HepG2 (cell line): ENCODE data around the gene CUEDC2.

ENCODE experiments used
- ARHGAP35 ChIP-seq: sonication (generic); formaldehyde crosslinking; IDR thresholded peaks from 2 replicates; pipeline ENCODE4 v1.9.0; 2022; ENCODE audit warnings: mild to moderate bottlenecking, inconsistent platforms, moderate library complexity, missing genetic modification reagents, borderline replicate concordance
- KLF6 ChIP-seq: IDR thresholded peaks from 2 replicates; pipeline ENCODE4 v1.8.0; 2016; ENCODE audit warnings: missing biosample characterization, missing genetic modification reagents
- NFATC3 ChIP-seq: sonication (generic); formaldehyde crosslinking; IDR thresholded peaks from 2 replicates; pipeline ENCODE4 v1.5.1; 2020; ENCODE audit warnings: mild to moderate bottlenecking, missing genetic modification reagents
- RFX1 ChIP-seq: fragments of 450-650 bp; IDR thresholded peaks from 2 replicates; pipeline ENCODE4 v1.6.1; 2017
- ZNF512 ChIP-seq: sonication (generic); formaldehyde crosslinking; IDR thresholded peaks from 2 replicates; pipeline ENCODE4 v1.4.0; 2020; ENCODE audit warnings: mild to moderate bottlenecking, missing genetic modification reagents
- TF ChIP-seq, protein P1 (sequence below): sonication (generic); formaldehyde crosslinking; IDR thresholded peaks from 2 replicates; pipeline ENCODE4 v1.5.0; 2020; ENCODE audit warnings: mild to moderate bottlenecking, missing genetic modification reagents, moderate library complexity
- TF ChIP-seq, protein P2 (sequence below): sonication (generic); formaldehyde crosslinking; conservative IDR thresholded peaks from 2 replicates; pipeline ENCODE4 v1.8.0; 2022; ENCODE audit warnings: mild to moderate bottlenecking, moderate library complexity, missing genetic modification reagents

- TF ChIP-seq ZNF512 (CRISPR knock-in tag) (no peak), RFX1 (no peak), NFATC3 (no peak), ARHGAP35 (CRISPR knock-in tag) (peak; percentile 58; the same call in 1 of the 2 replicates), KLF6 (CRISPR knock-in tag) (no peak)
- TF ChIP-seq, protein P1, sequence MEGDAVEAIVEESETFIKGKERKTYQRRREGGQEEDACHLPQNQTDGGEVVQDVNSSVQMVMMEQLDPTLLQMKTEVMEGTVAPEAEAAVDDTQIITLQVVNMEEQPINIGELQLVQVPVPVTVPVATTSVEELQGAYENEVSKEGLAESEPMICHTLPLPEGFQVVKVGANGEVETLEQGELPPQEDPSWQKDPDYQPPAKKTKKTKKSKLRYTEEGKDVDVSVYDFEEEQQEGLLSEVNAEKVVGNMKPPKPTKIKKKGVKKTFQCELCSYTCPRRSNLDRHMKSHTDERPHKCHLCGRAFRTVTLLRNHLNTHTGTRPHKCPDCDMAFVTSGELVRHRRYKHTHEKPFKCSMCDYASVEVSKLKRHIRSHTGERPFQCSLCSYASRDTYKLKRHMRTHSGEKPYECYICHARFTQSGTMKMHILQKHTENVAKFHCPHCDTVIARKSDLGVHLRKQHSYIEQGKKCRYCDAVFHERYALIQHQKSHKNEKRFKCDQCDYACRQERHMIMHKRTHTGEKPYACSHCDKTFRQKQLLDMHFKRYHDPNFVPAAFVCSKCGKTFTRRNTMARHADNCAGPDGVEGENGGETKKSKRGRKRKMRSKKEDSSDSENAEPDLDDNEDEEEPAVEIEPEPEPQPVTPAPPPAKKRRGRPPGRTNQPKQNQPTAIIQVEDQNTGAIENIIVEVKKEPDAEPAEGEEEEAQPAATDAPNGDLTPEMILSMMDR (CRISPR knock-in tag), result no peak
- TF ChIP-seq, protein P2, sequence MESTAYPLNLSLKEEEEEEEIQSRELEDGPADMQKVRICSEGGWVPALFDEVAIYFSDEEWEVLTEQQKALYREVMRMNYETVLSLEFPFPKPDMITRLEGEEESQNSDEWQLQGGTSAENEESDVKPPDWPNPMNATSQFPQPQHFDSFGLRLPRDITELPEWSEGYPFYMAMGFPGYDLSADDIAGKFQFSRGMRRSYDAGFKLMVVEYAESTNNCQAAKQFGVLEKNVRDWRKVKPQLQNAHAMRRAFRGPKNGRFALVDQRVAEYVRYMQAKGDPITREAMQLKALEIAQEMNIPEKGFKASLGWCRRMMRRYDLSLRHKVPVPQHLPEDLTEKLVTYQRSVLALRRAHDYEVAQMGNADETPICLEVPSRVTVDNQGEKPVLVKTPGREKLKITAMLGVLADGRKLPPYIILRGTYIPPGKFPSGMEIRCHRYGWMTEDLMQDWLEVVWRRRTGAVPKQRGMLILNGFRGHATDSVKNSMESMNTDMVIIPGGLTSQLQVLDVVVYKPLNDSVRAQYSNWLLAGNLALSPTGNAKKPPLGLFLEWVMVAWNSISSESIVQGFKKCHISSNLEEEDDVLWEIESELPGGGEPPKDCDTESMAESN (CRISPR knock-in tag), result no peak
Observed at GRCh38 chr10:102421757-102422512, 10.4 kb downstream of the CUEDC2 start.
